ENCODE measurements around the gene FOXK1.
A peak's percentile ranks its signal among the peaks of the same experiment; 100 is the strongest.

DNA sequence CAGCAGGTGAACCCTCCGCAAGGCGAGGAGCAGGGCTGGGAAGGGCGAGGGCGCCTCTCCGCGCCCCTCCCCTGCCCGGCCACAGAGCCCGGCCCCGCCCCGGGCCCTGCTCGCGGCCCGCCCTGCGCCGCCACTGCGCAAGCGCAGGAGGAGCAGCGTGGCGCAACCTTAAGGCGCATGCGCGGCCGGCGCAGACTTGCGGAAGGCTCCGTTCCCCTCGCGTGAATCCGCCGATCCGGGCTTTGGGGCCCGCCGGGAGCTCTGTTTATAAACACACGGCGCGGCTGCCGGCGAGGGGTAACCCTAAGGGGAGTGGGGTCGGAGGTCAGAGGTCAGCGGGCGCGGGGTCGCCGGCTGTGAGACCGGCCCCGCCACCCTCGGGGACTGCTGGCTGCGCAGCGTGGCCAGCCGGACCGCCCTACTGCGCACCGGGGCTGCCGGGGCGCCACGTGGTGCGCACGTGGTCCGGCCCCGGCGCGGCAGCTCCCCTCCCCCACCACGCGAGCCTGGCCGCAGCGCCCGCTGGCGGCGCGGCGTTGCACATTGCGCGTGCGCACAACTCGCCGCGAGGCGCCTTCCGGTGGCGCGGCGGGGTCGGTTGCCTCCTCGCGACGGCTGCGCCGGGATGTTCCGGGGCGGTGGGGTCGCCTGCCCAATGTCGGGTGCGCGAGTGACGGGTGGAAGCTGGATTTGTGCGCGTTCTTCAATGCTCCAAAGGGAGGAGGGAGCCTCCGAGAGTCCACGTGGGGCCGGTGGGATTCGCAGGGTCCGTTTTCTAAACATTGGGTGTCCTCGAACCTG, 40.2 kb upstream of the FOXK1 start:
- TF ChIP-seq, protein P1, sequence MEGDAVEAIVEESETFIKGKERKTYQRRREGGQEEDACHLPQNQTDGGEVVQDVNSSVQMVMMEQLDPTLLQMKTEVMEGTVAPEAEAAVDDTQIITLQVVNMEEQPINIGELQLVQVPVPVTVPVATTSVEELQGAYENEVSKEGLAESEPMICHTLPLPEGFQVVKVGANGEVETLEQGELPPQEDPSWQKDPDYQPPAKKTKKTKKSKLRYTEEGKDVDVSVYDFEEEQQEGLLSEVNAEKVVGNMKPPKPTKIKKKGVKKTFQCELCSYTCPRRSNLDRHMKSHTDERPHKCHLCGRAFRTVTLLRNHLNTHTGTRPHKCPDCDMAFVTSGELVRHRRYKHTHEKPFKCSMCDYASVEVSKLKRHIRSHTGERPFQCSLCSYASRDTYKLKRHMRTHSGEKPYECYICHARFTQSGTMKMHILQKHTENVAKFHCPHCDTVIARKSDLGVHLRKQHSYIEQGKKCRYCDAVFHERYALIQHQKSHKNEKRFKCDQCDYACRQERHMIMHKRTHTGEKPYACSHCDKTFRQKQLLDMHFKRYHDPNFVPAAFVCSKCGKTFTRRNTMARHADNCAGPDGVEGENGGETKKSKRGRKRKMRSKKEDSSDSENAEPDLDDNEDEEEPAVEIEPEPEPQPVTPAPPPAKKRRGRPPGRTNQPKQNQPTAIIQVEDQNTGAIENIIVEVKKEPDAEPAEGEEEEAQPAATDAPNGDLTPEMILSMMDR (conservative IDR thresholded peaks at IDR 0.05 in 1 of 2, IDR thresholded peaks at IDR 0.05 in 1 of 2; ENCODE audit: low read depth in 1 of 2, low read length in 2 of 2), result peak; percentile 27 to 32
- TF ChIP-seq EZH2 (IDR thresholded peaks at IDR 0.05; ENCODE audit: low read length, missing control alignments), result no peak

All from fibroblast of lung (primary cell).